ENCODE measurements around the gene DDX10. TPM values are rescaled to one million over a fixed set of nuclear protein-coding genes. Genes with fewer than 3 reads are reported as not detected.

Gene DDX10
- polyA plus RNA-seq, 4 donors, result 30.6 to 94.6 (median 73.9) TPM

DNA sequence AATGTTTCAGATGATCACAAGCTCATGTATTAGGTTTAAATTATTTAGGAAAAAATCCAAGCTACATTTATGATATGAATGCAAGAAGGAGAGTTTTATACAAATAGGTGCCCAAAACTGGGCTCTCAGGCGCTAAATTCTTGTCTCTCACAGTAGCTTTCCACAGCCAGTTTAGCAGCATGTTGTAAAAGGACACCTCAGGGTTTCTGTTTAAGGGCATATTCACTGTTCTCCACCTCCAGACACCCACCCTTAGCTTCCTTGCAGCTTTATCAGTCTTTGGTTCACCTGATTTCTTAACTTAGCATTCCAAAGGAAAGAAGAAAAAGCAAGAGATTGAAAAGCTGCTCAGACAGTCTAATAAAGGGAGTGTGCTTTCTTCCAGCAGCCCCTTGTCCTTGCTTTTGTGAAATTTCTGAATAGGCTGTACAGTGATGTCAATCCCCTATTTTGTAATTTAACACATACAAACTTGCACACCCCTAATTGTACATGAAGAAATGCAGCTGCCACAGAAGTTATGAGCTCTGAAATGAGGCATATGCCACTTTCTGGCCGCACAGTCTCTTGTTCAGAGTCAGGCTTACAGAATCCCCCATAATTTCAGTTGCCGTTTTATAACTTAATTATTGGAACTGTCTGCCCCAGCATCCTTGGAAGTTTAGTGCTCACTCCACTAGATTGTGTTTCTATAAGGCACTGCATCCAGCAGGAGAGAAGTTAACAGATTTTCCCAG is 262.1 kb downstream of the DDX10 start:
- no peak for DNase-seq (ENCODE audit: low read depth in 4 of 4, low spot score in 3 of 4)

DNA sequence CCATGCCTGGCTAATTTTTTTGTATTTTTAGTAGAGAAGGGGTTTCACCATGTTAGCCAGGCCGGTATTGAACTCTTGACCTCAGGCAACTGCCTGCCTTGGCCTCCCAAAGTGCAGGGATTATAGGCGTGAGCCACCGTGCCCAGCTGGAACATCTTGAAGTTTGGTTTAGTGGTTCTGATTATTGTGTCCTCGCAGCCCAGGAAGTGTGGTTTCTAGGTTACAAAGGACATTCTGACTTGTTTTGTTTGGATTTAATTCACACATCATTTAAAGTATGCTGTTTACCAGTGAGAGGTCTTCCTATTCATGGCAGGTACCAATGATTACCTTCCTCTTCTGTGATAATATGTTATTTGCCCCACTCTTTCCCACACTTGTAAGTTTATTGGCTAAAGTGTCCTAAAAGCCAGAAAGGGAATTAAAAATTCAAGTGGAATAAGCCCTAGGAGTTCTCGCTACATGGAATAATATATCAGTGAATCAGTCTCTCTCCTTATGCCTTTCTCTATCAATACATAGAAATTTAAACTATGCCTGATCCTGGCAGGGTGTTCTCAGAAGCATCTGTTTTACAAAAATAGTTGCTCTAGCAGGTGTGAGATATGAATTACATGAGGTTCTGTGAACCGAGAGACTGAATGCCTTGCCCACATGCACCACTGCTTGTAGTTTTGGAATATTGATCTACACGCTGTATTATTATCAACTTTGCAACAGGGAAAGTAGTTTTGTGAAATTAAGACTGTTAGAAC is 263.1 kb downstream of the DDX10 start:
- DNase-seq (ENCODE audit: low read depth in 4 of 4, low spot score in 3 of 4), result no peak

DNA sequence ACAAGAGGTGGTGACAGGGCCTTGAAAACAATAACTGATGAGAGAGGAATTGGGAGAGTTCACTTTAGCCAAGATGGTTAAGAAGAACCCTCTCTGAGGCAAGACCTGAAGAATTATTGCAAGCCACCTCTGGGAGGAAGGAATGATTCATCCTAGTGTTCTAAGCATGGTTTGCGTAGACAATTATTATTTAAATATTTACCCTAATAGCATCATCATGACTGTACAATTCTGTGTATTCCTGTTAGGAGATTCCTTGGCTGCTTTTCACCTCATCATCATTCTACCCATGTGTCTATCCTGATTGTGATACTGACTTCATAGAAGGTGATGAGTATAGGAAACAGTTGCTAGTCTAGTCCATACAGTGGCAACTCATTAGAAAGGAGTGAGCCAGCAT is 264.4 kb downstream of the DDX10 start:
- no peak for DNase-seq (ENCODE audit: low read depth in 4 of 4, low spot score in 3 of 4)

DNA sequence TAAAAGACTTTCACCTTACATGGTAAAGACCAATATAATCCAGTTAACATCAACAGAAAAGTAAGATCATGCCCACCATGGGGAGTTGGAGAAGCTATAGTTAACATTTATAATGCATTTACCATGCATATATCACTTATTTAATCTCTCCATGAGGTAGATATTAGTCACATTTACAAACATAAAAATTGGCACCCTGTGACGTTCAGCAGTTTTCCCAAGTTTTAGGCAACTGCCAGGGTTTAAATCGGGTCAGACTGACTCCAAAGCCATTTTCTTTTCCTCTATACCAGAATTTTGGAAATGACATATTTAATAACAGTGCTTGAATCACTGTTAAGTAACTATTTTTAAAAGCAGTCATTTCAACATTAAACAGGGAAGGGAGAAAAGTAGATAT is 266.3 kb downstream of the DDX10 start:
- DNase-seq (ENCODE audit: low read depth in 4 of 4, low spot score in 3 of 4), result no peak

DNA sequence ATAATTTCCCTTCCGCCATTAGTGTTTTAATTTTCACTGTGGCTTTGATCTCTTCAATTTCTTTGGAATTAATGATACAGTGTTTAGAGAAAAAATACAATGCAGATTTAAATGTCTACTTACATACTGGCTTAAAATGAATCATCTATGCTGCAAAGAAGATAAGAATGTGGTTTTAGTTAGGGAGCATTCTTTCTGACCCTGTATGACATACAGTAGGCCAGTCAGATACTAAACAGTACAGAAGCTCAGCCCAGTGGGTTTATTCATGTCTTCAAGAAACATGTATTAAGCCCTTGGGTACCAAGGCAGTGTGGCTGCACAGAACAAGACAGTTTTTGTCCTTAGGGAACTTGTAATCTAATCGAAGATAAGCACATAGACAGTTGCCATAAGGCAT is 268.8 kb downstream of the DDX10 start:
- no peak for DNase-seq (ENCODE audit: low read depth in 4 of 4, low spot score in 3 of 4)

DNA sequence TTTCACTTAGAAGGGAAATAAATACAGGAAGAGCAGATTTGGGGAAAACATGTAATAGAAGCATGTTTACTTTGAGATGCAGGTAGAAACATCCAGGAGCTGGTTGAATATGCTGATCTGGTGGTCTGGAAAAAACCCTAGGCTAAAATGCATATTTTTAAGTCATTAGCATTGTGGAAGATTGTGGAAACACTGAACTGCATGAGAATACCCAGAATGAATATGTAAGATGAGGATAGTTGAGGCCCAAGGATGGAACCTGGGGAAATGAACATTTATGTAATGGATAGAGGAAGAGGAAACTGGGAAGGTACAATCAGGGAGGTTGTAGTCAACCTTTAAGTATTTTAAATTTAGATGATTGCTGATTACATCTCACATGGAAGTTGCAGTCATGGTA is 269.4 kb downstream of the DDX10 start:
- no peak for DNase-seq (ENCODE audit: low read depth in 4 of 4, low spot score in 3 of 4)

DNA sequence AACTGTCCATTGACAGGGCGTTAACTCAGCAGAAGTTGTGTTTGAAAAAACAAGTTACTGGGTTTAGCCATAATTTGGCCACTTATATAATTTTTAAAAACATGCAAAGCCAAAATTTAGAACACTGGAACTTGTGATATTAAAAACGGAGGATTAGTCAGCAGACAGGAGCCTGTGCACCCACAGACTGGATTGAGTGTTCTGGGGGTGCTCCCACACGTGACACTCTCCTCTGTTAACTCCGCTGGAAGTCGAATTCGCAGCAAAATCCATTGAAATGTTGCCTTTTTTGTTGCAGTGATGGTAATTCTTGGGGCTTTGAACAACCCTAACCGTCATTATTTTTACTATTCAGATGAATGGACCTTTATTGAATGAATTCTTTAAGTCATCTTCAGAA is 269.8 kb downstream of the DDX10 start:
- DNase-seq (ENCODE audit: low read depth in 4 of 4, low spot score in 3 of 4), result no peak

DNA sequence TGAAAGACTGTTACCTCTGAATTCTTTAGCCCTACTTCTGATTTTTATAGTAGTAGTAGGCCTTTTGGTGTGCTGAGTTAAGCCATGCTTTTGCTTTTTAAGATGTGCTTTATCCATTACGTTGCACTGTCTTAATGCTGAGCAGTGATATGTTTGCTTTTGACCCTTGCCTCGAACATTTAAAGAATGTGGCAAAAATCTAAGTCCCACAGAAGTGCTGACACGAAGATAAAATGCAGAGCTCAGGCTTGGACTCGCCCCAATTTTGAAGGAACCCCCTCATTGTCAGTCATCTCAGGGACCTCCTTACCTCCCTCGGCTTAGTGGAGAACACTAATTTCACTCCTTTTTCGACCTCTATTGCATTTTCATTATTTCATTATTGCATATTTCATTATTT is 272.9 kb downstream of the DDX10 start:
- DNase-seq (ENCODE audit: low read depth in 4 of 4, low spot score in 3 of 4), result no peak

DNA sequence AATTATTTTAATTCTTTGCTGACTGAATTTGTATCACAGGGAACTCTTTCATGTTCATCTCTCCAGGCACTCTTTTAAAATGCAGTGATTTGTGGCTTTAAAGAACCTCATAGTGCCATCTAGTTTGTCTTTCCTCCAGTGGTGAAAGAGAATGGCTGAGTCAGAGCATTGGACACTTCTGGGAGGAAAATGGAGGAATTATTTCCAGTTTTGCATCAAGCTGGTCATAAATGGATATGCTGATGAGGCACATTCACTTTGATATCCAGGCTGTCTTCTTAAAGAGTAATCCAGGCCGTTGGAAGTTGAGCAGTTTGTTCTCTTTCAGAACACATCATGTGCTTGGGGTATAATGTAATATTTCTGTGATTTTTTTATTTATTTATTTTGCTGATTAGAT is 273.7 kb downstream of the DDX10 start:
- DNase-seq (ENCODE audit: low read depth in 4 of 4, low spot score in 3 of 4), result no peak

DNA sequence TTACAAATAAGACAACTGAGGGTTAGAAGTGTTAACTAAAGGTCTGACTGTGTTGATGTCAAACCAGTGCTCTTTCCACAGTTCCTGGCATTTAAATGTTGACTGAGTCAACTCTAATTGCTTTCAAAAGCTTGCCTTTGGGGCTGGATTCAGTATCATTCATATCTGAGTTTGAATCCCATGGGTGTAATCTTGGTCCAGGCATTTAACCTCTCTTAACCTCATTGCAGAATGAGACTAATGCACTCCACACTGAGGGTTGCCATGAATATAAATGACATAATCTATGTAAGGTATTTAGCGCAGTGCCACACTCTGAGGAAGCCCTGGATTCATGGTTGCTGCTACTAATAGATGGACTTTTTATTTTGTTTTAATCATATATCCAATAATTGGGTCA is 274.3 kb downstream of the DDX10 start:
- no peak for DNase-seq (ENCODE audit: low read depth in 4 of 4, low spot score in 3 of 4)

DNA sequence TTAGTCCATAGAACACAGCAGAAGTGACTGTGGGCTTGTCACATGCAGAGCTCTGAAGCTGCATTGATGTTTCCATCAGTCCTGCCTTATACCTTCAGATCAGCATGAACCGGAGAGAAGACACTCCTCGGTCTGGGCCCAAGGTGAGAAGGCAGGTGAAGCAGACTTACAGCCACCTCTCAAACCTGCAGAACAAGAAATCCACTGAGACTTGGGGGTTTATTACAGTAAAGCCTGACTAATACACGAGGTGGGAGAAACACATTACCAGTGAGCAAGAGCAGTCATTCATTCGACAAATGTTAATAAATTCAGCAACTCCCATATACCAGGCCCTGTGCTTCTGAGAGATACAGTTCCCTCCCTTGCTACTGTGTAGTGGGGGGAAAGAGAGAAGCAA is 279.0 kb downstream of the DDX10 start:
- DNase-seq (ENCODE audit: low read depth in 4 of 4, low spot score in 3 of 4), result no peak

DNA sequence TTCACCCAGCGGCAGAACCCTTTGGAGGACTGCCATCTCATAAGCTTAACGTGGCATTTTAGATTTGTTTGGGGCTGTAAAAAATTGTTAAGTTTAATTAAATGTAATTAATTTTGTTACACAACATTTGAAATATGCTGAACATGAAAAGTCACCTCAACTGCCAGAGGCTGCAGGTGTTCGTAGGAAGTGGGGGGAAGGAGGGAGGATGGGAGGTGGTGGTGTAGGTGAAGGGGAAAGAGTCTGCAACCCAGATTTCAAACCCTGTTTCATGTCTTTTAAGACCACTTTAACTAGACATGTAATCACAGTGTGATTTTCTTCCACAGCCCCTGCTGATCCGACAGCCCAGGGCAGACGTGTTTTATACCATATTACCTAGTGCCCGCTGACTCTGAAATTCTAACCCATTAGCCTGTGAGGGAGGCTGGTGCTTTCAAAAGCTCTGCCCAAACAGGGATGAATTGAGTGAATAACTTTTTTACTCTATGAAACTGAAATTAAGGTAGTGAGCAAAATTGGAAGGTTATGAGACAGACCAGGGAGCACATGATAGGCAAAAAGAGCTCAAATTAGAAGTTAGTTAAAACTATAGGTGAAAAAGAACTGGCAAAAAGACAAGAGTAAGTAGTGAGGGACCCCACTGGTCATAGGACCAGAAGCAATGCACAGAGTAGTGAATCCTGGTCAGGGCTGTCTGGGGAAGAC is 279.8 kb downstream of the DDX10 start:
- DNase-seq (ENCODE audit: low read depth in 4 of 4, low spot score in 3 of 4), result no peak

DNA sequence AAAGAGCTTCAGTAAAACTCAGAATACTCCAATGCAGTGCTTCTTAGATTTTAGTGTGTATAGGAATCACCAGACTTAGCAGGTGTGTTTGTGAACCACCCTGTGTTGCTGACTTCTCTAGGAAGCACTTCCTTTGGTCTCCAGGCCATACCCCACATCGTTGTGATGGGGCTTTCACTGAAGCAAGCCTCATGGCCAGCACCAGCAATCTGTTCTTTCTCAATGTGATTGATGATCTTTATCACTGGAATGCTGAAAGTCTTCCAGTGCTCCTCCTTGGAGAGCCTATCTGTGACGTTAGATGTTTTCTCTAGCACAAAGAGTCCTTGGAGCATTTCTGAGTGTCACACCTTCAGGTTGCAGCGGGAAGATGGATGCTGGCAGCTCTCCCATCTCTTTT is 280.5 kb downstream of the DDX10 start:
- DNase-seq (ENCODE audit: low read depth in 4 of 4, low spot score in 3 of 4), result no peak

DNA sequence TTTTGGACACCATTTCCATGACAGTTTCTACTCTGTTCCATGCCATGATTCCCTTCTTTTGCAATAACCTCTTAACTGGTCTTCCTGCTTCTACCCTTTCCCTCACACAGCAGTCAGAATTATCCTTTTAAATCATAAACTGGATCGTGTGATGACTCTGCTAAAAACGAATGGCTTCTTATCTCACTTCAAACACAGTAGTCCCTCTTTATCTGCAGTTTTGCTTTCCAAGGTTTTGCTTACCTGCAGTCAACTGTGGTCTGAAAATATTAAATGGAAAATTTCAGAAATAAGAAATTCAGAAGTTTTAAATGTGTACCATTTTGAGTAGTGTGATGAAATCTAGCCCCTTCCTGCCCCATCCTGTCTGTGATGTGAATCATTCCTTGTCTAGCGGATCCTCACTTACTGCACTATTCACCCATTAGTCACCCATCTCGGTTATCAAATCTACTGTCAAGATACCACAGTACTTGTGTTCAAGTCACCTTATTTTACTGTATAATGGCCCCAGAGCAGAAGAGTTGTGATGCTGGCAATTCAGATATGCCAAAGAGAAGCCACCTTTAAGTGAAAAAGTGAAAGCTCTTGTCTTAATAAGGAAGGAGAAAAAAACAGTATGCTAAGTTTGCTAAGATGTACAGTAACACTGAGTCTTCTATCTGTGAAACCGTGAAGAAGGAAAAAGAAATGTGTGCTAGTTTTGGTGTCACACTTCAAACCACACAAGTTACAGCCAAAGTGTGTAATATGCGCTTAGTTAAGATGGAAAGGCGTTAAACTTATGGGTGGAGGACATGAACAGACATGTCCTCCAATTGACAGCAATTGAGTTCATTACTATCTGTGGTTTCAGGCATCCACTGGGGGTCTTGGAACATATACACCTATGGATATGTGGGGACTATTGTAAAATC is 283.0 kb downstream of the DDX10 start:
- DNase-seq (ENCODE audit: low read depth in 4 of 4, low spot score in 3 of 4), result no peak

DNA sequence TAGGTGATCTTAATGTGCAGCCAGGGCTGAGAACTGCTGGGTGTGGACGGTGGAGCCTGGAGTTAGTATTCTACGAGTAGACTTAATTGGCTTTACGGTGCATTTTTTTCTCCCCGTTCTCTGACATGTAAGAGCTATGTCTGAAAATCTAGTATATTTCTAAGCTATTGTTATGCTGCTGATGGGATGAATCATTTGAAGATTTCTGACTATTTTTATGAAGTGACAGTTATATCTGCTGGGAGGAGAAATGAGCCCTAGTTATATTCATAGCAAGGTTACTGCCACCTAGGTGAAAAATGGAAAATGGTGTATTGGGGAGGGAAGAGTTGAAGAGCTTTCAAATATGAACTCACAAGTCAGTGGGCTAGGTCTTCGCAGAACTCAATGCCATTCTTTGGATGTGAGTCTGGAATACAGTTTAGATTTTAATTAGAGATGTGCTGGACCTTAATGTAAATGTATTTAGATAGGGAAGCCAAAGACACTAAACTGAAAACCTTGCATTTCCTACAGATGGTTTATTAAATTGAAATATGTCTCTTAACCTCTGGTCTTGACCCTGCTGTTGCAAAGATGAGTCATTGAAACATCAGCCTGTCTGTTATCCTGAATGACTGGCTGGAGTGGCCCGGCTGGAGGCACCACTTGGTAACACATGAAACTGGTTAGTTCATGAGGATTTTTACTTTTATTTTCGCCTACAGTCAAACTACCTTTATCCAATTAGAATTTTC is 293.7 kb downstream of the DDX10 start:
- no peak for DNase-seq (ENCODE audit: low read depth in 4 of 4, low spot score in 3 of 4)

DNA sequence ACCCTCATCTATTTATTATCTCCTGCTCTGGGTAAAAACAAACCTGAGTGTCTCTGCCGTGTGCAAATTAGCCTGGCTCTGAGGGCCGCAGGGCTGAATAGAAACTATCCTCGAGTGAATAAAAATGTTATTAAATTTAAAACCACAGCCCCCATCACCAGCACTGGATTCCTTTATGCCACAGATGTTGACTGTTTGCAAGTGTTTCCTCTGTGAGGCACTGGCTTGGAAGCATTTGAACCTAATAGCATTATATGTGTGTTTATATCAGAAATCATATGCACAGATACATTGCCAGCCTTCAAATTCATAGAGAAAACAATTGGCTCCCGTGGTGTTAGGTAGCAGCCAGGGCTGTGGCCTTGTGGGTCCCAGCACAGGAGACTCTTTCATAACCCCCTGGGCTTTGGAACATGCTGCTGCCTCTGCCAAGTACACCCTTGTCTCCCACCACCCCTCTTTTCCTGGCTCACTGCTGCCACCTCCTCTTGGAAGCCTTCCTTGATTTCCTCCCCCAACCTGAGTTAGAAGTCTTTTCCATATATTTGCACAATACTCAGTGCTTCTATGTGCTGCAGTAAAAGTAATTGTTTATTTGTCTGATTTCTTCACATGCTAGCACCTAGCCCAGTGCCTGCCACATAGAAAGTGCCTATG is 294.4 kb downstream of the DDX10 start:
- no peak for DNase-seq (ENCODE audit: low read depth in 4 of 4, low spot score in 3 of 4)

DNA sequence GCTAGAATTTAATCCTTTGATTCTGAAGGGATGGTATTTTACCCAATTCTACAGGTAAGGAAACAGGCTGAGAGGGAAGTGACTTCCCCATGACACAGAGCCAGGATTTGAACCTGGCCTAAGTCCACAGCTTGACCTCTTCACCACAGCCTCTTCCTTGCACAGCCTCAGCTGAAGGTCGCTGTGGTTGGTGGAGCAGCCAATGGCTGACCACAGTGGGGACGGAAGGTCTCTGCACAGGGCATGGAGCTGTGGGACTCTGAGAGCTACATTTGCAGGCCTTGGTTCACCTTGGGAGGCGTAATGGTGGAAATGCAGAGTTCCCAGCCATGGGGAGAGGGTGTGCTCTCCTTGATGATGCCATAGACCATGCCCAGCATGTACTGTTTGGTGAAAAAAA is 295.0 kb downstream of the DDX10 start:
- no peak for DNase-seq (ENCODE audit: low read depth in 4 of 4, low spot score in 3 of 4)

DNA sequence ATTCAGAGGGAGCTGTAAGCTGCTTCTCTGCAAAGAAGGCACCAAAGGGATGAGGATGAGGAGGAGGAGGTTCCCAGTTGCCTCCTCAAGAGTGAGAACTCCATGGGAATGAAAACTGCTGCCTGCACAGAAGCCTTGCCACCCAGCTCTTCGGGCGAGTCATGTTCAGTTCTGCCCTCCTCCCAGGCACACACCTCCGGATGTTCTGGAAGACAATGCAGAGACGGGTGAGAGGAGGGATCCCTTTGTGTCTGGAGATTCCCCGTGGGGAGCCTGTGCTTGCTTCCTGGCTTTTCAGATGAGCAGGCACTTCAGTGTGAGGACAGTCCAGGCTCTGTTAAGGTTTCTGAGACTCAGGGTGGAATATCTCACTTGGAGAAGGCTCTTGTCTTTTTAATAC is 295.6 kb downstream of the DDX10 start:
- no peak for DNase-seq (ENCODE audit: low read depth in 4 of 4, low spot score in 3 of 4)

DNA sequence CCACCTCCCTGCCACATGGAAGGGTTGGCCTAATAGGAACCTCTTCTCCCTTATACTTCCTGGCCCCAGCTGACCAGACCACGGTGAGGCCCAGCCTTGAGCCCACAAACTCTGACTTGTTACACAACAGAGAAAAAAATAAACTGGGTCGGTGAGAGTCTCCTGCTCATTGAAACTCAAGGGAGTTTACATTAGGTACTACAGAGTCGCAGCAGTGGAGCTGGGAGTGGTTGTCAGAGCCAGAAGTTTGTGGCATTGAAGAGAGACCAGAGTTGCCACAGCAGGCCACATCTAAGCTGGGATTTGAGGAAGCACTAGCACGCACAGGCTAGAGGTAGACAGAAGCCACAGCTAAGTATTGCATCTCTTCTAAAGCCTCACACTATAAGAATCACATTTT is 296.2 kb downstream of the DDX10 start:
- no peak for DNase-seq (ENCODE audit: low read depth in 4 of 4, low spot score in 3 of 4)

DNA sequence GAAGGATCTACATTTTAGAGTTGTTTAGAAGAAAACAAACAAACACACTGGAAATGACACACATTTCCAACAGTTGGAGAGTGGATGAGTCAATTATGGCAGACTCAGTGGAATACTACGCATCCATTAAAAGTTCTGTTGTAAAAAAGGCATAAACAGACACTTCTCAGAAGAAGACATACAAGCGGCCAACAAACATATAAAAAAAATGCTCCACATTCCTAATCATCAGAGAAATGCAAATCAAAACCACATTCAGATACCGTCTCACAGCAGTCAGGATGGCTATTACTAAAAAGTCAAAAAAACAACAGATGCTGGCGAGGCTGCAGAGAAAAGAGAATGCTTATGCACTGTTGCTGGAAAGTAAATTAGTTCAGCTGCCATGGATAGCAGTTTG is 298.2 kb downstream of the DDX10 start:
- no peak for DNase-seq (ENCODE audit: low read depth in 4 of 4, low spot score in 3 of 4)

All from left renal pelvis (tissue), 4 donors.